ENCODE results near the gene DCANP1.

The DCANP1 gene

DNA sequence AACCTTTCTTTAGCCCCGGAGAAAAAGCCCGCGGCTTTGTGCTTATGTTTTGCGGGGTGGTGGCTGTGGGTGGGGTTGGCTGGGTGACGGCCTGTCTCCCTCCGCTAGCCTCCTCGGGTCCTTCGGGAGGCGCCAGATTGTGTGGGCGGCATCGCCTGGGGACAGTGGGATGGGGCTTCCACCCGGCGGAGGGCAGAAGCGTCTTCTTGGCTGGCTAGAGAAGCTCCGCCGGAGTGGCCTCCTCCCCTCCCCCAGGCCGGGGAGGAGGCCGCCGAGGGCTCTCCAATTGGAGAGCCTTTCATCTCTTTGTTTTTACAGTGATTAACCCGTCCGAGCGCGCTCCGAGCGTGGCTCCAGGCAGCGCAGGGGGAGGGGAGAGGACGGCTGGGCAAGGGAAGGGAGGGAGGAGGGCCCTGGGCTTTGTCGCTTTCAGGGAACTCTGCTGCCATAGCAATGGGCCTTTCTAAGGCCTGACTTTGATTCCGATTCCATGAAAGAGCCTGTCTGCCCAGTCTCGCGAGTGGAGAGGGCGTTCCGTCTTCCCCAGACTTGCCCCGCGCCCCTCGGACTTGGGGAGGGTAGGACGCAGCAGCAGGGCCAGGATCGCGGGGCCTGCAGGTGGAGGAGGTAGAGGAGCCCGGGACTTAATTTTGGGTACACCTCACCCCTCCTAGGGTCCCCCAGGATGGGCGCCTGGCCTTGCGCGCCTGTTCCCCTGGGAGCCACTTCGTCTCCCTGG, 41.7 kb upstream of the DCANP1 start:
- H3K9me3 ChIP-seq (ENCODE audit: insufficient read depth, low read depth, low read length), result no peaks in the 10 kb centered on the region
- peaks cover 51% of the 10 kb centered on the region for H3K4me1 ChIP-seq (ENCODE audit: insufficient read depth, low read length)
- H3K27me3 ChIP-seq (ENCODE audit: insufficient read depth, low read length), result peaks cover 100% of the 10 kb centered on the region
- WGBS, result 2% methylated on average over 44 of the region's 44 CpGs
- peak overlapping the region; percentile 19; the same call in 1 of the 2 replicates for H3K9ac ChIP-seq (ENCODE audit: low read depth, low read length)
- peak overlapping the region; percentile 46 for H3K4me3 ChIP-seq (ENCODE audit: low read length)
- H3K36me3 ChIP-seq (ENCODE audit: insufficient read depth, low read length), result no peaks in the 10 kb centered on the region
- H3K27ac ChIP-seq (ENCODE audit: low read depth, low read length), result no peak overlapping the region

DNA sequence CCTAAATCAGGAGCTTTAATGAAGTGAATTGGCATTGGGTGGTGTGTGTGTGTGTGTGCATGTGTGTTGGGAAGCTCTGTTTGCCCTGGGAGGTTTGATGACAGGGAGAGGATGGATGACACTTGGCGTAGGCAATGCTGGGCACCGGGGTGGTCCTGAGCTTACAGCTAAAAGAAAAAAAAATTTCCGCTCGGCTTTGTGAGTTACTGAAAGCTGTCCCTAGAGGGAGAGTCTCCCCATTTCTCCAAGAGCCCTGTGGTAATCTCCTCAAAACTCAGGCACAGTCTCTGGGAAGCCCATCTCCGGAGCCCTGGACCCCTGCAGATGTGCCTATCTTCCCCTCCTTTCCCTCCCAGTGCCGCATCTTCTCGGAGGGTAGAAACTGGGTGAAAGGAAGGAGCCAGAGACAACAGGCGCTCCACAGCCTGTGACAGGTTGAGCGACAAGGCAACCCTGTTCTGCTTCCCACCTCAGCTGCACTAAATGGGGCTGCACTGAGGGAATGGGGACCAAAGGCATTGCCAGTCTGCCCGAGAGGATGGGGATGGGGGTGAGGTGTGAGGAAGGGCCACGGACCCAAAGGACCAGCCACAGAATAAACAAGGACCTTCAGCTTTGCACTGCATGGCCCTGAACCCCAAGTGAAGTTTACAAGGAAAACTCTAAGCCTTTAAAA, 40.8 kb upstream of the DCANP1 start:
- no peak overlapping the region for H3K9ac ChIP-seq (ENCODE audit: low read depth, low read length)
- 0 out of 2 replicates have a peak overlapping the region, but pooled peaks have one; percentile 46 for H3K4me3 ChIP-seq (ENCODE audit: low read length)
- peaks cover 100% of the 10 kb centered on the region for H3K27me3 ChIP-seq (ENCODE audit: insufficient read depth, low read length)
- no peaks in the 10 kb centered on the region for H3K9me3 ChIP-seq (ENCODE audit: insufficient read depth, low read depth, low read length)
- H3K4me1 ChIP-seq (ENCODE audit: insufficient read depth, low read length), result peaks cover 44% of the 10 kb centered on the region
- no peak overlapping the region for H3K27ac ChIP-seq (ENCODE audit: low read depth, low read length)
- 11% methylated on average over 11 of the region's 11 CpGs for WGBS
- H3K36me3 ChIP-seq (ENCODE audit: insufficient read depth, low read length), result no peaks in the 10 kb centered on the region

DNA sequence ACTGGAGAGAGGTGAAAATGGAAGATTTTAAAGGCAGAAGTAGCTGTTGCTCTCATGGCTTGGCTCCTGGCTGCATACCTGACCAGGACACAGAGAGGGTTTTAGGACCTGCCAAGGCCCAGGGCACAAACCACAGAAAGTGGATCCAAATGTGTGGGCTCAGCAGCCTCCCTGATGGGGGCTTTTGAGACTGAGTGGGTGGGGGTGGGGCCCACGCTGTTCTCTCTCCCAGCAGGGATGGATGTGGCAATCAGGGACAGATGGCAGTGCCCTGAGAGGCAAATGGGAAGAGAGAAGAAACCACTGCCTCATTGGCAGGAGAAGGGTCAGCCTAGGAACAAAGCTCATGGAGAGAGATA, 39.9 kb upstream of the DCANP1 start:
- no peak overlapping the region for H3K9ac ChIP-seq (ENCODE audit: low read depth, low read length)
- no peaks in the 10 kb centered on the region for H3K9me3 ChIP-seq (ENCODE audit: insufficient read depth, low read depth, low read length)
- no peaks in the 10 kb centered on the region for H3K36me3 ChIP-seq (ENCODE audit: insufficient read depth, low read length)
- H3K27me3 ChIP-seq (ENCODE audit: insufficient read depth, low read length), result peaks cover 100% of the 10 kb centered on the region
- WGBS, result 35% methylated on average over 1 of the region's 1 CpG
- H3K4me3 ChIP-seq (ENCODE audit: low read length), result no peak overlapping the region
- peaks cover 44% of the 10 kb centered on the region for H3K4me1 ChIP-seq (ENCODE audit: insufficient read depth, low read length)
- H3K27ac ChIP-seq (ENCODE audit: low read depth, low read length), result no peak overlapping the region

DNA sequence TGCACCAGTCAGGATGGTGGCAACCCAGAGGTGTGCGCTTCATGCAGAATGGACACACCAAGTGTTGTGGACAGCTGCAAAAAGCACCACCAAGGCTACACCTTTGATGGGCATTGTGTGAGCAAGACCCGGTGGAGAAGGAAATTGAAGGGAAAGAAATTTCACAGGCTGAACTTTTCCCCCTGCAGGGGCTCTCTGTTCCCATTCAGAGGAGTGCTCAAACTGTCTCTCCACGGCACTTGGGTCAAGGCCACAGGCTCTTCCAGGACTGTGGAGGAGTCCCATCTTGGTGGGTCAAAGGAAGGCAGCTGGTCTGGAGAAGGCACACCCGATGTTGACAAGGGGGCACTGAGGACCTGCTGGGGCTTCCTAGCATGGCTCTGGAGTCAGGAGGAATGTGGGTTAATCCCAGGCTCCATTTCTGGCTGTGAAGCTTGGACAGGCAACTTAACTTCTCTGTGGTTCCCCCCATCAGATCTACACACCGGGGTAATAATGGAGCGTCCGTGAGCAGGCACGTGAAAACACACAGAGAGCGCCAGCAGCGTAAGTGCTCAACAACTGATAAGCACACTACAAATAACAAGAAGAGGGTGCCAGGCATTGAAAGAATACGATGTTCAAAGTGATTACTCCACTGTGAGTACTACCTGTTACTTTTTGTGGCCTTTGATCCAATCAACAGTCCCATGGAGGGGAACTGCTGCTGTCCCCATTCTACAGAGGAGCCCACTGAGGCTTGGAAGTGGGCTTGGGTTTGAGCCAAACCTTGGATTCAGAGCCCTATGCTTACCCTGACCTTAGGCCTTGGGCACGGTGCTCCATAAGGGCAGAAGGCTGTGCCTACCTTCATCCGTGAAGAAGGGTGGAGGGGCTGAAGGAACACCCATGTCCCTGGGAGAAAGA, 39.2 kb upstream of the DCANP1 start:
- no peak overlapping the region for H3K4me3 ChIP-seq (ENCODE audit: low read length)
- no peak overlapping the region for H3K9ac ChIP-seq (ENCODE audit: low read depth, low read length)
- peaks cover 100% of the 10 kb centered on the region for H3K27me3 ChIP-seq (ENCODE audit: insufficient read depth, low read length)
- H3K9me3 ChIP-seq (ENCODE audit: insufficient read depth, low read depth, low read length), result no peaks in the 10 kb centered on the region
- no peaks in the 10 kb centered on the region for H3K36me3 ChIP-seq (ENCODE audit: insufficient read depth, low read length)
- no peak overlapping the region for H3K27ac ChIP-seq (ENCODE audit: low read depth, low read length)
- peaks cover 43% of the 10 kb centered on the region for H3K4me1 ChIP-seq (ENCODE audit: insufficient read depth, low read length)
- WGBS, result 87% methylated on average over 13 of the region's 13 CpGs

GRCh38 chr5:135484674-135485086, 37.5 kb upstream of the DCANP1 start:
- WGBS, result 24% methylated on average over 5 of the region's 5 CpGs
- H3K4me3 ChIP-seq (ENCODE audit: low read length), result no peak overlapping the region

GRCh38 chr5:135483254-135483653, 36.1 kb upstream of the DCANP1 start:
- Histone ChIP-seq H3K36me3 (ENCODE audit: insufficient read depth, low read length) (no peaks in the 10 kb centered on the region), H3K4me1 (ENCODE audit: insufficient read depth, low read length) (peaks cover 18% of the 10 kb centered on the region), H3K9me3 (ENCODE audit: insufficient read depth, low read depth, low read length) (no peaks in the 10 kb centered on the region), H3K4me3 (ENCODE audit: low read length) (no peak overlapping the region), H3K27me3 (ENCODE audit: insufficient read depth, low read length) (peaks cover 98% of the 10 kb centered on the region), H3K9ac (ENCODE audit: low read depth, low read length) (no peak overlapping the region), H3K27ac (ENCODE audit: low read depth, low read length) (no peak overlapping the region)
- 88% methylated on average over 1 of the region's 1 CpG for WGBS

More at GRCh38 chr5:135484674-135485086, 37.5 kb upstream of the DCANP1 start:
- no peaks in the 10 kb centered on the region for H3K36me3 ChIP-seq (ENCODE audit: insufficient read depth, low read length)
- peaks cover 26% of the 10 kb centered on the region for H3K4me1 ChIP-seq (ENCODE audit: insufficient read depth, low read length)
- H3K9me3 ChIP-seq (ENCODE audit: insufficient read depth, low read depth, low read length), result no peaks in the 10 kb centered on the region
- H3K27ac ChIP-seq (ENCODE audit: low read depth, low read length), result no peak overlapping the region
- peaks cover 98% of the 10 kb centered on the region for H3K27me3 ChIP-seq (ENCODE audit: insufficient read depth, low read length)
- H3K9ac ChIP-seq (ENCODE audit: low read depth, low read length), result no peak overlapping the region

- H3K4me3 ChIP-seq (ENCODE audit: low read length), result no peak overlapping the region
- no peak overlapping the region for H3K9ac ChIP-seq (ENCODE audit: low read depth, low read length)
- no peaks in the 10 kb centered on the region for H3K36me3 ChIP-seq (ENCODE audit: insufficient read depth, low read length)
- H3K4me1 ChIP-seq (ENCODE audit: insufficient read depth, low read length), result peaks cover 10% of the 10 kb centered on the region
- 87% methylated on average over 9 of the region's 9 CpGs for WGBS
- H3K27me3 ChIP-seq (ENCODE audit: insufficient read depth, low read length), result peaks cover 98% of the 10 kb centered on the region
- H3K9me3 ChIP-seq (ENCODE audit: insufficient read depth, low read depth, low read length), result no peaks in the 10 kb centered on the region
- no peak overlapping the region for H3K27ac ChIP-seq (ENCODE audit: low read depth, low read length)
These were observed 35.3 kb upstream of the DCANP1 start for GRCh38 chr5:135482381-135482933.

- WGBS, result 96% methylated on average over 4 of the region's 4 CpGs
- no peaks in the 10 kb centered on the region for H3K36me3 ChIP-seq (ENCODE audit: insufficient read depth, low read length)
- H3K4me1 ChIP-seq (ENCODE audit: insufficient read depth, low read length), result peaks cover 10% of the 10 kb centered on the region
- no peak overlapping the region for H3K9ac ChIP-seq (ENCODE audit: low read depth, low read length)
- H3K27ac ChIP-seq (ENCODE audit: low read depth, low read length), result no peak overlapping the region
- no peaks in the 10 kb centered on the region for H3K9me3 ChIP-seq (ENCODE audit: insufficient read depth, low read depth, low read length)
- peaks cover 97% of the 10 kb centered on the region for H3K27me3 ChIP-seq (ENCODE audit: insufficient read depth, low read length)
- no peak overlapping the region for H3K4me3 ChIP-seq (ENCODE audit: low read length)
These were observed 34.8 kb upstream of the DCANP1 start for GRCh38 chr5:135481909-135482311.

- no peak overlapping the region for H3K4me3 ChIP-seq (ENCODE audit: low read length)
- H3K27ac ChIP-seq (ENCODE audit: low read depth, low read length), result no peak overlapping the region
- H3K27me3 ChIP-seq (ENCODE audit: insufficient read depth, low read length), result peaks cover 97% of the 10 kb centered on the region
- no peaks in the 10 kb centered on the region for H3K9me3 ChIP-seq (ENCODE audit: insufficient read depth, low read depth, low read length)
- WGBS, result 81% methylated on average over 5 of the region's 5 CpGs
- H3K36me3 ChIP-seq (ENCODE audit: insufficient read depth, low read length), result no peaks in the 10 kb centered on the region
- H3K4me1 ChIP-seq (ENCODE audit: insufficient read depth, low read length), result peaks cover 13% of the 10 kb centered on the region
- H3K9ac ChIP-seq (ENCODE audit: low read depth, low read length), result no peak overlapping the region
These were observed 34.2 kb upstream of the DCANP1 start for GRCh38 chr5:135481387-135481786.

GRCh38 chr5:135480511-135480910, 33.4 kb upstream of the DCANP1 start:
- Histone ChIP-seq H3K27me3 (ENCODE audit: insufficient read depth, low read length) (peaks cover 97% of the 10 kb centered on the region), H3K9me3 (ENCODE audit: insufficient read depth, low read depth, low read length) (no peaks in the 10 kb centered on the region), H3K9ac (ENCODE audit: low read depth, low read length) (no peak overlapping the region), H3K27ac (ENCODE audit: low read depth, low read length) (no peak overlapping the region), H3K4me1 (ENCODE audit: insufficient read depth, low read length) (peaks cover 13% of the 10 kb centered on the region), H3K36me3 (ENCODE audit: insufficient read depth, low read length) (no peaks in the 10 kb centered on the region), H3K4me3 (ENCODE audit: low read length) (no peak overlapping the region)
- 92% methylated on average over 5 of the region's 5 CpGs for whole genome bisulfite sequencing
